A549 (cell line): Measurements from ENCODE around the gene ELMOD1. TPM values are rescaled to one million over a fixed set of nuclear protein-coding genes. Genes with fewer than 3 reads are reported as not detected.

Source experiments
- ATAC-seq, 2 experiments: fragments of 200-7000 bp in 1 of 2; fragments of >200 bp in 1 of 2; cut with Nextera tagmentation in 1 of 2; cut with Tn5 transposase in 1 of 2; 3 replicates each; pipeline versions ENCODE4 v1.8.0 to v1.9.1; 2018 to 2020; ENCODE audit warnings: mild to moderate bottlenecking in 1 of 2, moderate library complexity in 1 of 2
- CTCF ChIA-PET: fragments of 300-600 bp; sonication (Branson Sonifier 250); formaldehyde crosslinking; extraction: SDS; loops from one replicate; lab custom pipeline; 2021; ENCODE audit warnings: antibody characterized with exemption, inconsistent platforms; lab: Yijun Ruan, JAX
- POLR2A ChIA-PET: fragments of 350-600 bp; formaldehyde crosslinking; extraction: SDS; loops from one replicate; lab custom pipeline; 2021; ENCODE audit warnings: antibody characterized with exemption, inconsistent platforms; lab: Yijun Ruan, JAX
- DNase-seq, 2 experiments: peaks; one replicate each; pipeline versions ENCODE4 v3.0.0 to v3.0.0-alpha.2; 2011 to 2016; ENCODE audit warnings: low read depth in 1 of 2, low spot score in 1 of 2
- FAIRE-seq: peaks from 2 replicates; lab custom pipeline; 2011; peaks lifted over from hg19 to GRCh38; lab: Jason Lieb, UNC
- H3K27ac ChIP-seq, 2 experiments: fragments of >200 bp; sonication (Bioruptor Twin); formaldehyde crosslinking; 3 replicates each; pipeline ENCODE4 v1.5.1; 2016 to 2017
- H3K4me1 ChIP-seq: fragments of >200 bp; sonication (Bioruptor Twin); formaldehyde crosslinking; 3 replicates; pipeline ENCODE4 v1.6.1; 2016
- H3K4me2 ChIP-seq: fragments of >200 bp; sonication (Bioruptor Twin); formaldehyde crosslinking; 3 replicates; pipeline ENCODE4 v1.6.1; 2016
- H3K4me3 ChIP-seq: fragments of >200 bp; sonication (Bioruptor Twin); formaldehyde crosslinking; 3 replicates; pipeline ENCODE4 v1.5.1; 2016
- H3K9me3 ChIP-seq: fragments of >200 bp; sonication (Bioruptor Twin); formaldehyde crosslinking; 3 replicates; pipeline ENCODE4 v1.6.1; 2016
- ATOH8 ChIP-seq: fragments of 250-450 bp; sonication (Bioruptor Pico); IDR thresholded peaks from 2 replicates; pipeline ENCODE4 v1.5.0; 2020; ENCODE audit warnings: low read depth, mild to moderate bottlenecking, moderate library complexity
- BCL3 ChIP-seq: fragments of >200 bp; sonication (Bioruptor Twin); formaldehyde crosslinking; IDR thresholded peaks from 3 replicates; pipeline ENCODE4 v1.6.1; 2016
- BHLHE40 ChIP-seq: IDR thresholded peaks from 2 replicates; pipeline ENCODE4 v1.6.1; 2012; ENCODE audit warnings: low read depth, low read length, inconsistent platforms
- CBX2 ChIP-seq: fragments of 200-600 bp; sonication (generic); IDR thresholded peaks from 2 replicates; pipeline ENCODE4 v1.6.1; 2016; ENCODE audit warnings: low read depth, mild to moderate bottlenecking, borderline replicate concordance
- CEBPB ChIP-seq, 2 experiments: fragments of >200 bp in 1 of 2; sonication (Bioruptor Twin) in 1 of 2; formaldehyde crosslinking in 1 of 2; IDR thresholded peaks; 2 replicates each; pipeline ENCODE4 v1.6.1; 2012 to 2016
- CTCF ChIP-seq: fragments of >200 bp; sonication (Bioruptor Twin); formaldehyde crosslinking; IDR thresholded peaks from 3 replicates; pipeline ENCODE4 v1.5.1; 2016
- ELK1 ChIP-seq: fragments of 150-350 bp; IDR thresholded peaks from 2 replicates; pipeline ENCODE4 v1.6.1; 2014; ENCODE audit warnings: low read depth, mild to moderate bottlenecking, low read length
- ESRRA ChIP-seq: fragments of 150-350 bp; IDR thresholded peaks from 2 replicates; pipeline ENCODE4 v1.6.1; 2014; ENCODE audit warnings: mild to moderate bottlenecking, low read length, borderline replicate concordance
- FOXS1 ChIP-seq: fragments of 250-450 bp; sonication (Bioruptor Pico); IDR thresholded peaks from 2 replicates; pipeline ENCODE4 v1.5.0; 2020; ENCODE audit warnings: mild to moderate bottlenecking, moderate library complexity
- GATA3 ChIP-seq: IDR thresholded peaks from 2 replicates; pipeline ENCODE4 v1.6.1; 2012; ENCODE audit warnings: borderline replicate concordance
- HES2 ChIP-seq: fragments of >200 bp; sonication (Bioruptor Twin); formaldehyde crosslinking; IDR thresholded peaks from 2 replicates; pipeline ENCODE4 v1.6.1; 2016
- HEYL ChIP-seq: fragments of 250-450 bp; sonication (Bioruptor Pico); IDR thresholded peaks from 2 replicates; pipeline ENCODE4 v1.8.0; 2021; ENCODE audit warnings: mild to moderate bottlenecking, moderate library complexity
- HOXB5 ChIP-seq: fragments of 250-450 bp; sonication (Bioruptor Pico); IDR thresholded peaks from 2 replicates; pipeline ENCODE4 v1.5.0; 2020; ENCODE audit warnings: mild to moderate bottlenecking, moderate library complexity
- JUNB ChIP-seq: fragments of >200 bp; sonication (Bioruptor Twin); formaldehyde crosslinking; IDR thresholded peaks from 2 replicates; pipeline ENCODE4 v1.6.1; 2016
- MAZ ChIP-seq: fragments of 150-350 bp; IDR thresholded peaks from 2 replicates; pipeline ENCODE4 v1.6.1; 2014; ENCODE audit warnings: antibody characterized with exemption, low read depth, low read length, borderline replicate concordance
- MYC ChIP-seq: IDR thresholded peaks from 2 replicates; pipeline ENCODE4 v1.6.1; 2012; ENCODE audit warnings: mild to moderate bottlenecking, inconsistent platforms, low read length, improper control_type of control experiment, borderline replicate concordance
- NFE2L2 ChIP-seq: fragments of 150-350 bp; conservative IDR thresholded peaks from 2 replicates; pipeline ENCODE4 v1.6.1; 2014; ENCODE audit warnings: low read length
- NR3C1 ChIP-seq: fragments of >200 bp; sonication (Bioruptor Twin); formaldehyde crosslinking; IDR thresholded peaks from 3 replicates; pipeline ENCODE4 v1.6.1; 2017
- PBX3 ChIP-seq: IDR thresholded peaks from 2 replicates; pipeline ENCODE4 v1.6.1; 2012
- PHF8 ChIP-seq: fragments of 200-600 bp; sonication (generic); IDR thresholded peaks from 2 replicates; pipeline ENCODE4 v1.6.1; 2016; ENCODE audit warnings: low read depth, mild to moderate bottlenecking, antibody characterized with exemption, moderate library complexity, borderline replicate concordance
- POLR2A ChIP-seq: IDR thresholded peaks from 2 replicates; pipeline ENCODE4 v1.6.1; 2012; ENCODE audit warnings: mild to moderate bottlenecking, low read length
- RAD21 ChIP-seq, 2 experiments: fragments of >200 bp in 1 of 2; sonication (Bioruptor Twin) in 1 of 2; formaldehyde crosslinking in 1 of 2; IDR thresholded peaks in 1 of 2; conservative IDR thresholded peaks in 1 of 2; 2 replicates in 1 of 2; 3 replicates in 1 of 2; pipeline ENCODE4 v1.6.1; 2012 to 2018; ENCODE audit warnings: inconsistent platforms in 1 of 2
- RARB ChIP-seq: fragments of 250-450 bp; sonication (Bioruptor Pico); IDR thresholded peaks from 2 replicates; pipeline ENCODE4 v1.8.0; 2021; ENCODE audit warnings: mild to moderate bottlenecking, moderate library complexity
- RFX5 ChIP-seq: fragments of 450-650 bp; IDR thresholded peaks from 2 replicates; pipeline ENCODE4 v1.7.1; 2014; ENCODE audit warnings: antibody characterized with exemption, mild to moderate bottlenecking, moderate library complexity
- RNF2 ChIP-seq: fragments of 200-600 bp; sonication (generic); IDR thresholded peaks from 2 replicates; pipeline ENCODE4 v1.6.1; 2016; ENCODE audit warnings: low read depth, mild to moderate bottlenecking, antibody characterized with exemption, moderate library complexity, borderline replicate concordance
- SREBF2 ChIP-seq: fragments of 450-650 bp; IDR thresholded peaks from 2 replicates; pipeline ENCODE4 v1.6.1; 2014; ENCODE audit warnings: mild to moderate bottlenecking, moderate library complexity
- TP53 ChIP-seq: fragments of 250-450 bp; sonication (Bioruptor Pico); IDR thresholded peaks from 2 replicates; pipeline ENCODE4 v1.5.0; 2021; ENCODE audit warnings: mild to moderate bottlenecking, moderate library complexity
- USF2 ChIP-seq: fragments of 450-650 bp; IDR thresholded peaks from 2 replicates; pipeline ENCODE4 v1.6.1; 2014; ENCODE audit warnings: antibody characterized with exemption
- ZNF302 ChIP-seq: fragments of 250-450 bp; sonication (Bioruptor Pico); IDR thresholded peaks from 2 replicates; pipeline ENCODE4 v1.9.0; 2021; ENCODE audit warnings: inconsistent platforms, mild to moderate bottlenecking, moderate library complexity
- ZSCAN20 ChIP-seq: fragments of 250-450 bp; sonication (Bioruptor Pico); IDR thresholded peaks from 2 replicates; pipeline ENCODE4 v1.8.0; 2022; ENCODE audit warnings: mild to moderate bottlenecking, moderate library complexity
- WGBS: methylation state at CpG from one replicate; pipeline ENCODE4 v1.1.6; 2017; ENCODE audit errors: missing lambda C conversion rate; 5-methylcytosine and 5-hydroxymethylcytosine counted together
- polyA plus RNA-seq, 4 experiments: library from polyadenylated mRNA; depleted of rRNA in 3 of 4; stranded (reverse); fragments of >200 nt; fragmentation: RNase III in 1 of 4; extraction: RNeasy Plus Mini Kit Qiagen cat#74134 plus additional on column Dnase treatment in 1 of 4; gene quantifications; 2 replicates in 3 of 4; 3 replicates in 1 of 4; pipeline ENCODE4 v1.2.3, GENCODE V29; 2011 to 2017

ELMOD1 gene
- polyA plus RNA-seq, 2 of the 4 experiments (the other 2 are of a cell fraction) = 0.04 to 0.08 TPM

GRCh38 chr11:107566569-107566968 is 24.4 kb upstream of the ELMOD1 start:
- 72% methylated on average over 2 of the region's 2 CpGs for WGBS
- POLR2A ChIA-PET = no interaction called here
- FAIRE-seq = no peak

GRCh38 chr11:107567739-107568335 is 23.1 kb upstream of the ELMOD1 start:
- ATAC-seq (no peak), DNase-seq (no peak), FAIRE-seq (no peak)
- H3K9me3 ChIP-seq = no peaks in the 10 kb centered on the region
- ChIA-PET POLR2A (no interaction called here), CTCF (interaction anchor here (0.6 to 10.1 kb wide), 7 partner anchors 9 to 203 kb away, joined by 3 to 75 read pairs (median 5); no protein-coding TSS in a partner anchor)
- H3K4me2 ChIP-seq = no peak overlapping the region
- peaks cover 24% of the 10 kb centered on the region for H3K4me1 ChIP-seq
- no peak overlapping the region for H3K4me3 ChIP-seq
- WGBS = 64% methylated on average over 5 of the region's 5 CpGs
- H3K27ac ChIP-seq = no peak overlapping the region
- TF ChIP-seq POLR2A (no peak), HOXB5 (no peak), HES2 (no peak), ESRRA (no peak), ZNF302 (CRISPR knock-in tag) (no peak), NFE2L2 (no peak), RNF2 (no peak), HEYL (CRISPR knock-in tag) (no peak), RAD21 (conservative IDR thresholded peaks at IDR 0.05 in 1 of 2, IDR thresholded peaks at IDR 0.05 in 1 of 2) (no peak), ELK1 (no peak), FOXS1 (CRISPR knock-in tag) (no peak), PBX3 (no peak)

More at GRCh38 chr11:107566569-107566968, 24.4 kb upstream of the ELMOD1 start:
- no peak overlapping the region for H3K4me3 ChIP-seq
- CTCF ChIA-PET = interaction anchor here (1.0 to 10.1 kb wide), 5 partner anchors 10 to 205 kb away, joined by 3 to 75 read pairs (median 10); no protein-coding TSS in a partner anchor
- TF ChIP-seq USF2 (no peak), BCL3 (no peak), RARB (CRISPR knock-in tag) (no peak), BHLHE40 (no peak), CEBPB (IDR thresholded peaks at IDR 0.05) (no peak), TP53 (CRISPR knock-in tag) (no peak), JUNB (no peak), RFX5 (no peak), MYC (no peak), SREBF2 (no peak), FOXS1 (CRISPR knock-in tag) (no peak), ZSCAN20 (CRISPR knock-in tag) (no peak), CTCF (no peak), NR3C1 (no peak), CBX2 (no peak), MAZ (no peak), ATOH8 (CRISPR knock-in tag) (no peak), PHF8 (no peak), GATA3 (no peak), HES2 (no peak)
- H3K4me2 ChIP-seq = no peak overlapping the region
- H3K4me1 ChIP-seq = peaks cover 35% of the 10 kb centered on the region
- DNase-seq (no peak), ATAC-seq (no peak)
- no peaks in the 10 kb centered on the region for H3K9me3 ChIP-seq
- H3K27ac ChIP-seq = no peak overlapping the region
